Measurements from ENCODE around the gene BTBD1.

Gene BTBD1

GRCh38 chr15:83066734-83067637 is at the start of gene BTBD1:
Gene BTBD1 (minus strand): TSS chr15:83067252. CDS start chr15:83067151, 101 bp downstream.
- DNase-seq (ENCODE audit: low spot score): peak; percentile 93

- DNase-seq (ENCODE audit: low spot score): no peak
Observed at GRCh38 chr15:83115831-83116565, 48.9 kb upstream of the BTBD1 start.

- no peak for DNase-seq (ENCODE audit: low spot score)
Observed at GRCh38 chr15:83115410-83115809, 48.4 kb upstream of the BTBD1 start.

GRCh38 chr15:83114856-83115255 is 47.8 kb upstream of the BTBD1 start:
- no peak for DNase-seq (ENCODE audit: low spot score)

- no peak for DNase-seq (ENCODE audit: low spot score)
Observed at GRCh38 chr15:83113881-83114674, 47.0 kb upstream of the BTBD1 start.

- no peak for DNase-seq (ENCODE audit: low spot score)
Observed at GRCh38 chr15:83112956-83113299, 45.9 kb upstream of the BTBD1 start.

- no peak for DNase-seq (ENCODE audit: low spot score)
Observed at GRCh38 chr15:83112233-83112955, 45.3 kb upstream of the BTBD1 start.

GRCh38 chr15:83111149-83111548 is 44.1 kb upstream of the BTBD1 start:
- no peak for DNase-seq (ENCODE audit: low spot score)

GRCh38 chr15:83110381-83110780 is 43.3 kb upstream of the BTBD1 start:
- DNase-seq (ENCODE audit: low spot score): no peak

- no peak for DNase-seq (ENCODE audit: low spot score)
Observed at GRCh38 chr15:83109532-83109931, 42.5 kb upstream of the BTBD1 start.

- DNase-seq (ENCODE audit: low spot score): peak; percentile 88
Observed at GRCh38 chr15:83108266-83109219, 41.5 kb upstream of the BTBD1 start.

GRCh38 chr15:83107841-83108181 is 40.8 kb upstream of the BTBD1 start:
- no peak for DNase-seq (ENCODE audit: low spot score)

GRCh38 chr15:83106994-83107840 is 40.2 kb upstream of the BTBD1 start, which contains the start of gene TM6SF1:
Gene TM6SF1 (plus strand): TSS chr15:83107645. CDS start chr15:83107681, 36 bp downstream.
- no peak for DNase-seq (ENCODE audit: low spot score)

GRCh38 chr15:83105440-83105839 is 38.4 kb upstream of the BTBD1 start:
- no peak for DNase-seq (ENCODE audit: low spot score)

- DNase-seq (ENCODE audit: low spot score): no peak
Observed at GRCh38 chr15:83104141-83104540, 37.1 kb upstream of the BTBD1 start.

- no peak for DNase-seq (ENCODE audit: low spot score)
Observed at GRCh38 chr15:83102346-83102745, 35.3 kb upstream of the BTBD1 start.

- no peak for DNase-seq (ENCODE audit: low spot score)
Observed at GRCh38 chr15:83100097-83100646, 33.1 kb upstream of the BTBD1 start.

- no peak for DNase-seq (ENCODE audit: low spot score)
Observed at GRCh38 chr15:83099290-83099689, 32.2 kb upstream of the BTBD1 start.

- no peak for DNase-seq (ENCODE audit: low spot score)
Observed at GRCh38 chr15:83098079-83098478, 31.0 kb upstream of the BTBD1 start.
